Measurements from ENCODE around the gene INCA1. TPM values are rescaled to one million over a fixed set of nuclear protein-coding genes. Genes with fewer than 3 reads are reported as not detected.

Gene INCA1
- total RNA-seq, 2 donors from 2014 or later = 0.99 to 1.7 TPM

- 94 to 96% methylated on average over 7 to 28 of the region's 29 CpGs for WGBS, 2 experiments (ENCODE audit: insufficient coverage in 1 of 2, insufficient read length in 1 of 2)
- Histone ChIP-seq H3K36me3 (ENCODE audit: control insufficient read depth, insufficient read depth, low read length) (peaks cover 52% of the 10 kb centered on the region), H3K9me3 (ENCODE audit: control insufficient read depth, low read length) (no peaks in the 10 kb centered on the region), H3K9ac (ENCODE audit: extremely low read depth, low read length, poor library complexity, severe bottlenecking) (no peak overlapping the region), H3K27ac (ENCODE audit: low read depth, low read length) (no peak overlapping the region), H3K4me3 (ENCODE audit: low read length) (no peak overlapping the region), H3K4me1 (ENCODE audit: control insufficient read depth, insufficient read depth, low read length) (no peaks in the 10 kb centered on the region), H3K27me3 (ENCODE audit: control insufficient read depth, insufficient read depth, low read length, poor library complexity, severe bottlenecking) (no peaks in the 10 kb centered on the region)
- DNase-seq = no peak
- no peaks in the 10 kb centered on the region for H3K9me3 Mint-ChIP-seq
- H3K4me3 Mint-ChIP-seq = no peak overlapping the region
- H3K36me3 Mint-ChIP-seq (ENCODE audit: low read depth) = peaks cover 56% of the 10 kb centered on the region
- TF ChIP-seq CTCF (conservative IDR thresholded peaks at IDR 0.05) = no peak
- H3K27ac Mint-ChIP-seq = no peak overlapping the region
- peaks cover 2% of the 10 kb centered on the region for H3K4me1 Mint-ChIP-seq
- H3K27me3 Mint-ChIP-seq (ENCODE audit: insufficient read depth) = peaks cover 1% of the 10 kb centered on the region
Observed at GRCh38 chr17:5023588-5024147, 26.3 kb upstream of the INCA1 start.

DNA sequence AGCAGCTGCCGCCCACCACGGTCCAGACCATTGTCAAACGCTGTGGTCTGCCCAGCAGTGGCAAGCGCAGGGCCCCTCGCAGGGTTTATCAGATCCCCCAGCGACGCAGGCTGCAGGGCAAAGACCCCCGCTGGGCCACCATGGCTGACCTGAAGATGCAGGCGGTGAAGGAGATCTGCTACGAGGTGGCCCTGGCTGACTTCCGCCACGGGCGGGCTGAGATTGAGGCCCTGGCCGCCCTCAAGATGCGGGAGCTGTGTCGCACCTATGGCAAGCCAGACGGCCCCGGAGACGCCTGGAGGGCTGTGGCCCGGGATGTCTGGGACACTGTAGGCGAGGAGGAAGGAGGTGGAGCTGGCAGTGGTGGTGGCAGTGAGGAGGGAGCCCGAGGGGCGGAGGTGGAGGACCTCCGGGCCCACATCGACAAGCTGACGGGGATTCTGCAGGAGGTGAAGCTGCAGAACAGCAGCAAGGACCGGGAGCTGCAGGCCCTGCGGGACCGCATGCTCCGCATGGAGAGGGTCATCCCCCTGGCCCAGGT is 24.9 kb upstream of the INCA1 start:
- no peak for DNase-seq
- H3K27ac ChIP-seq (ENCODE audit: low read depth, low read length) = no peak overlapping the region
- no peaks in the 10 kb centered on the region for H3K27me3 ChIP-seq (ENCODE audit: control insufficient read depth, insufficient read depth, low read length, poor library complexity, severe bottlenecking)
- H3K4me1 ChIP-seq (ENCODE audit: control insufficient read depth, insufficient read depth, low read length) = no peaks in the 10 kb centered on the region
- Mint-ChIP-seq H3K9me3 (no peaks in the 10 kb centered on the region), H3K27ac (no peak overlapping the region), H3K4me3 (no peak overlapping the region), H3K4me1 (peaks cover 2% of the 10 kb centered on the region), H3K27me3 (ENCODE audit: insufficient read depth) (no peaks in the 10 kb centered on the region), H3K36me3 (ENCODE audit: low read depth) (peaks cover 60% of the 10 kb centered on the region)
- no peak overlapping the region for H3K9ac ChIP-seq (ENCODE audit: extremely low read depth, low read length, poor library complexity, severe bottlenecking)
- H3K4me3 ChIP-seq (ENCODE audit: low read length) = no peak overlapping the region
- peaks cover 56% of the 10 kb centered on the region for H3K36me3 ChIP-seq (ENCODE audit: control insufficient read depth, insufficient read depth, low read length)
- H3K9me3 ChIP-seq (ENCODE audit: control insufficient read depth, low read length) = no peaks in the 10 kb centered on the region
- TF ChIP-seq CTCF (conservative IDR thresholded peaks at IDR 0.05) = no peak
- 97 to 98% methylated on average over 12 to 30 of the region's 30 CpGs for WGBS, 2 experiments (ENCODE audit: insufficient coverage in 1 of 2, insufficient read length in 1 of 2)

GRCh38 chr17:5020502-5021023 is 23.2 kb upstream of the INCA1 start:
- Mint-ChIP-seq H3K4me1 (no peaks in the 10 kb centered on the region), H3K4me3 (no peak overlapping the region), H3K27me3 (ENCODE audit: insufficient read depth) (no peaks in the 10 kb centered on the region), H3K36me3 (ENCODE audit: low read depth) (peaks cover 67% of the 10 kb centered on the region), H3K9me3 (no peaks in the 10 kb centered on the region), H3K27ac (no peak overlapping the region)
- Histone ChIP-seq H3K27me3 (ENCODE audit: control insufficient read depth, insufficient read depth, low read length, poor library complexity, severe bottlenecking) (no peaks in the 10 kb centered on the region), H3K9me3 (ENCODE audit: control insufficient read depth, low read length) (no peaks in the 10 kb centered on the region), H3K36me3 (ENCODE audit: control insufficient read depth, insufficient read depth, low read length) (peaks cover 67% of the 10 kb centered on the region), H3K4me1 (ENCODE audit: control insufficient read depth, insufficient read depth, low read length) (no peaks in the 10 kb centered on the region), H3K4me3 (ENCODE audit: low read length) (no peak overlapping the region), H3K9ac (ENCODE audit: extremely low read depth, low read length, poor library complexity, severe bottlenecking) (no peak overlapping the region), H3K27ac (ENCODE audit: low read depth, low read length) (no peak overlapping the region)
- WGBS, 2 experiments (ENCODE audit: insufficient coverage in 1 of 2, insufficient read length in 1 of 2) = 93 to 94% methylated on average over 12 to 20 of the region's 20 CpGs
- no peak for DNase-seq
- no peak for TF ChIP-seq CTCF (conservative IDR thresholded peaks at IDR 0.05)
